Effector memory CD8-positive, alpha-beta T cell (primary cell): ENCODE data around the gene NBPF3.

Experiments used
- ATAC-seq: fragments of 150-1000 bp; cut with Tn5 transposase; replicated peaks from 2 replicates; pipeline ENCODE4 v1.10.0; 2021; ENCODE audit warnings: mild to moderate bottlenecking, moderate library complexity
- DNase-seq, 3 experiments: peaks; one replicate each; pipeline ENCODE4 v3.0.0; 2021
- H3K27ac Mint-ChIP-seq, 2 donors: one replicate each; pipeline ENCODE4 v1.8.0; 2022; ENCODE audit warnings: mild to moderate bottlenecking in 2 of 2, mixed read lengths in 2 of 2, moderate library complexity in 2 of 2
- H3K27me3 Mint-ChIP-seq, 2 donors: one replicate each; pipeline ENCODE4 v1.8.0; 2022; ENCODE audit warnings: mixed read lengths in 2 of 2
- H3K36me3 Mint-ChIP-seq: one replicate; pipeline ENCODE4 v1.8.0; 2022; ENCODE audit warnings: mild to moderate bottlenecking, moderate library complexity, mixed read lengths; ENCODE audit not compliant: insufficient read depth
- H3K4me1 Mint-ChIP-seq, 2 donors: one replicate each; pipeline ENCODE4 v1.8.0; 2022; ENCODE audit warnings: low read depth in 2 of 2, mixed read lengths in 2 of 2
- H3K4me3 Mint-ChIP-seq, 2 donors: one replicate each; pipeline ENCODE4 v1.8.0; 2022; ENCODE audit warnings: mild to moderate bottlenecking in 2 of 2, mixed read lengths in 2 of 2, moderate library complexity in 2 of 2
- H3K9me3 Mint-ChIP-seq, 2 donors: one replicate each; pipeline ENCODE4 v1.8.0; 2022; ENCODE audit warnings: mixed read lengths in 2 of 2

The NBPF3 gene

DNA sequence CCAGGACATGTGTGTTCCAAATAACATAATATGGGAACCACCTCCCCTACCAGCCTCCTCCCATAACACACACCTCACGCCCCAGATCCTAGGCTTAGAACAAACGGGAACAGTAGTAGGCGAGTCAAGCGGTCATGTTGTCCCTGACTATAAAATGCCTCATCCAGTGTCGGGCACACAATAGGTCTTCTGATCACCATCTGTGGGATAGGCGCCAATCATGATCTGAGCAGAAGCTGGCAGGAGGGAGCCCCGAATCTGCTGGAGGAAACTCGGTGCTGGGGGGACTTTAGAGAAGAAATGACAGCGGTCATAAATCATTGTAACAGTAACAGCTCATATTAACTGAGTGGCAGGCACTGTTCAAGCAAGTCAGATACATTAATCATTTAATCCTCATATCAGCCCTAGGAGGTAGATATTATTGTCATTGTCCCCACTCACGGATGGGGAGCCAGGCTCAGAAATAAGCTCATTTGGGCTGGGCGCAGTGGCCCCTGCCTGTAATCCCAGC is 82.6 kb downstream of the NBPF3 start:
- no peak for DNase-seq
- Mint-ChIP-seq H3K27ac (no peak overlapping the region), H3K4me3 (no peak overlapping the region), H3K9me3 (no peaks in the 10 kb centered on the region), H3K4me1 (peaks cover 0 to 4% of the 10 kb centered on the region in 2 donors), H3K36me3 (no peaks in the 10 kb centered on the region), H3K27me3 (no peaks in the 10 kb centered on the region)
- no peak for ATAC-seq

DNA sequence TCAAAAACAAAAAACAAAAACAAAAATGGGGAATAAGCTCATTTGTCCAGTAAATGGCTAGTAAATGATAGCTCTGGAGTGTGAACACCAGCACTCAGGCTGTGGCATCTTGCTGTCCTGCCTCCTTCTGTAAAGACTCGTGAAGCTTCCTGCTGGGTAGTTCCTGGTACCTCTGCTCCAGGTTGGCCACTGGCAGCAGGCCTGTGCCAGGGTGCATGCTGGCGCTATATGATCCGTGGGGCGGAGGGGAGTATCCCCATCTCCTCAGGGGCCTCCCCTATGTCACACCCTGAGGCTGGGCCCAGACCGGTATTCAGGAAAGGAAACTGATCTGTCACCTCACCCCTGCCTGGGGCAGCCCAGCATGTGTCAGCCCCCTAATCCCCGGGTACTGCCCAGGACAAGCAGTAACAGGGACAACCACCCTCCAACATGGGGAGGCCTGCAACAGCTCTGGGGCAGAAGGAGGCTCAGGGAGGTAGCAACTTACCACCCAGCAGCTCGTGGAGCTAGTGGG is 83.4 kb downstream of the NBPF3 start:
- Mint-ChIP-seq H3K36me3 (no peaks in the 10 kb centered on the region), H3K27me3 (no peaks in the 10 kb centered on the region), H3K9me3 (no peaks in the 10 kb centered on the region), H3K4me1 (peaks cover 0 to 4% of the 10 kb centered on the region in 2 donors), H3K4me3 (no peak overlapping the region), H3K27ac (peak overlapping the region in 1 of 2 donors; percentile 55)
- DNase-seq (no peak), ATAC-seq (no peak)

DNA sequence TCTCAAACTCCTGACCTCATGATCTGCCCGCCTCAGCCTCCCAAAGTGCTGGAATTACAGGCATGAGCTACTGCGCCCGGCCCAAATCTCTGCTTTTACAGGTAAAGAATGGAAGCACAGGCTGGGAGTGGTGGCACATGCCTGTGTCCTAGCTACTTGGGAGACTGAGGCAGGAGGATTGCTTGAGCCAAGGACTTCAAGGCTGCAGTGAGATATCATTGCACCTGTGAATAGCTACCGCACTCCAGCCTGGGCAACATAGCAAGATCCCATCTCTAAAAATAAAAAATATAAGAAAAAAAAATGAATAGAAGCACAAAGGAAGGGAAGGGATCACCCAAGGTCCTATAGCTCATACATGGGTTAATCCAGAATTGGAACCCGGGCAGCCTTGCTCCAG is 84.3 kb downstream of the NBPF3 start:
- H3K27ac Mint-ChIP-seq: no peak overlapping the region
- H3K27me3 Mint-ChIP-seq: no peaks in the 10 kb centered on the region
- H3K4me3 Mint-ChIP-seq: no peak overlapping the region
- peaks cover 0 to 4% of the 10 kb centered on the region in 2 donors for H3K4me1 Mint-ChIP-seq
- DNase-seq (no peak), ATAC-seq (no peak)
- no peaks in the 10 kb centered on the region for H3K9me3 Mint-ChIP-seq
- H3K36me3 Mint-ChIP-seq: no peaks in the 10 kb centered on the region

DNA sequence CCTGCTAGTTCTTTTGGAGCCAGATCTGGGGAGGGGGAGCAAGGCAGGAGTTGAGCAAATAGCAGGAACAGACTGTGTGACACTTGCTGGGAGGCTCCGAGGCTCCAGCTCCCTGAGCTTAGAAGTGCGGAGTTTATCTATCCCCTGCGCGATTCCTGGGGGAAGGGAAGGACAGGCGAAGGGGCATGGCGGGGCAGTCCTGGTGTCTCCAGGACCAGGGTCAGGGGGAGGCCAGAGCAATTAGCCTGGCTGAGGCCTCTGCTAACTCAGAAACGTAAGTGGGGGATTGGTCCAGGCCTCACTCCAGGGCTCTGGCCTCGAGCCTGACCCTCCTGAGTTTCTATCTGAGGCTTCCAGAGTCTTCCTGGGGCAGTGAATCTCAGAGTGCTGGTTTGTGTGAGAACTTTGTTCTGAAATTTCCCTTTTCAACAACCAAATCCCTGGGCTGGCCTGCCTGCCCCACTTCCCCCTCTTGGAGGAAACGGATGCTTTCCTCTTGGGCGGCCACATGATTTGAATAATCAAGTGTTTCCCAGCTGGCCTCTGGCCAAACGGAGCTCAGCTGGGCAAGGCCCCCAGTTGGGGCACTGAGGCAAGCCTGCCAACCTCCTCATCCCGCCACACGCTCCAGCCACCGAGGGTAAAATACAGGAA is 84.9 kb downstream of the NBPF3 start:
- H3K36me3 Mint-ChIP-seq: no peaks in the 10 kb centered on the region
- H3K27me3 Mint-ChIP-seq: peaks cover 0 to 3% of the 10 kb centered on the region in 2 donors
- no peak overlapping the region for H3K27ac Mint-ChIP-seq
- H3K4me1 Mint-ChIP-seq: peaks cover 0 to 4% of the 10 kb centered on the region in 2 donors
- DNase-seq (no peak), ATAC-seq (no peak)
- no peak overlapping the region for H3K4me3 Mint-ChIP-seq
- H3K9me3 Mint-ChIP-seq: no peaks in the 10 kb centered on the region

DNA sequence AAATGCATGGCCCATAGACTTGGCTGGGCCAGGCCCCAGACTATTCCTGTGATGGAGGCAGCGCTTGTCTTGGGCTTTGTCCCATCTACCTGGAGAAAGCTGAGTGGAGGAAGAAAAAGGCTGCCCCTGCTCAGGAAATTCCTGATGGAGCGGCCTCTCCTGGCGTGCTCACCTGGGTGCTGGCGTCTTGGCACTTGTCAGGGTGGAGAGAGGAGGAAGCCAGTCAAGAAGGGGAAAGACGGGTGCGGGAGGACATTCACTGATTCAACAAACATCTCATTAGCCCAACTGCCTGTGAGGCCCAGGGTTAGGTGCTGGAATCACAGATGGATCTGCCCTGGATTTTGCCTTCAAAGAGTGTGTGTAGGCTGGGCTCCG is 85.4 kb downstream of the NBPF3 start:
- Mint-ChIP-seq H3K27ac (no peak overlapping the region), H3K27me3 (peaks cover 3 to 8% of the 10 kb centered on the region in 2 donors), H3K36me3 (no peaks in the 10 kb centered on the region), H3K9me3 (no peaks in the 10 kb centered on the region), H3K4me3 (no peak overlapping the region), H3K4me1 (peaks cover 0 to 4% of the 10 kb centered on the region in 2 donors)
- DNase-seq (no peak), ATAC-seq (no peak)

DNA sequence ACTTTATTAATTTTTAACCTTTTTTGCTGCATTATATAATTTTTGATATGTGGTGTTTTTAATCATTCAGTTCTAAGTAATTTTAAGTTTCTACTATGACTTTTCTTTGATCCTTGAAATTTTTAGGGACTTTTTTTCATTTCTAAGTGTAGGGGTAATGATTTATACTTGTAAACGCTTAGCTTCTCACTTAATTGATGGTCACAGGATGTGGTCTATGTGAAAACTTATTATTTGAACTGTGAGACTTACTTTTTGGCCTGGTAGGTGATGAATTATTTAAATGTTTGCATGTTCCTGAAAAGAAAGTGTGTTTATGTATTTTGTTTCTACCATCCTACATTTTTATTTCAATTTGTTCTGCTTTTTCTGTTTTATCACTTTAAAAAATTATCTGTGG is 86.5 kb downstream of the NBPF3 start:
- ATAC-seq (no peak), DNase-seq (no peak)
- H3K27ac Mint-ChIP-seq: no peak overlapping the region
- H3K27me3 Mint-ChIP-seq: peaks cover 9 to 19% of the 10 kb centered on the region in 2 donors
- H3K4me1 Mint-ChIP-seq: peaks cover 0 to 4% of the 10 kb centered on the region in 2 donors
- H3K9me3 Mint-ChIP-seq: no peaks in the 10 kb centered on the region
- H3K4me3 Mint-ChIP-seq: no peak overlapping the region
- no peaks in the 10 kb centered on the region for H3K36me3 Mint-ChIP-seq

DNA sequence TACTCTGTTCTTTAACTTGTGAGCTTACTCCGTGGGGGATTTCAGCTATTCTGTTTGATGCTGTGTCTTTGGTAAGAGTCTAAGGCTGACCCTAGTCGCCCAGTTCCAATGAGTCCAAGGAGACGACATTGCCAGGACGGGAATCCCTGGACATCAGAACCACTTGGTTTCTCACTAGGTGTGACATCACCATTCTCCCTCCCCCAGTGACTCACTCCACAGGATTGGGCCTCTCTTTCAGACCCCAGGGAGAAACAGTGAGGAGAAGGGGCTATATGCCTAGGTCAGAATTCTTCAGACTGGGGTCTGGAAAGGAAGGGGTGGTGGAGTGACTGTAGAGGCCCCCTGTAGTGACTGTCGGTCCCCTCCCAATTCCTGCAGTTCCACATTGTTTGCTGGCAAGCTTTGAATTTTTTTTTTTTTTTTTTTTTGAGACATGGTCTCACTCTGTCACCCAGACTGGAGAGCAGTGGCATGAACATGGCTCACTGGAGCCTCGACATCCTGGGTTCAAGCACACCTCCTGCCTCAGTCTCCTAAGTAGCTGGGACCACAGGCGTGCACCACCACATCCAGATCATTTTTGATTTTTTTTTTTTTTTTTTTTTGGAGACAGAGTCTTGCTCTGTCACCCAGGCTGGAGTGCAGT is 90.6 kb downstream of the NBPF3 start:
- Mint-ChIP-seq H3K36me3 (no peaks in the 10 kb centered on the region), H3K4me1 (peaks cover 0 to 4% of the 10 kb centered on the region in 2 donors), H3K27ac (no peak overlapping the region), H3K27me3 (peaks cover 16 to 53% of the 10 kb centered on the region in 2 donors), H3K4me3 (no peak overlapping the region), H3K9me3 (no peaks in the 10 kb centered on the region)
- DNase-seq (no peak), ATAC-seq (no peak)

DNA sequence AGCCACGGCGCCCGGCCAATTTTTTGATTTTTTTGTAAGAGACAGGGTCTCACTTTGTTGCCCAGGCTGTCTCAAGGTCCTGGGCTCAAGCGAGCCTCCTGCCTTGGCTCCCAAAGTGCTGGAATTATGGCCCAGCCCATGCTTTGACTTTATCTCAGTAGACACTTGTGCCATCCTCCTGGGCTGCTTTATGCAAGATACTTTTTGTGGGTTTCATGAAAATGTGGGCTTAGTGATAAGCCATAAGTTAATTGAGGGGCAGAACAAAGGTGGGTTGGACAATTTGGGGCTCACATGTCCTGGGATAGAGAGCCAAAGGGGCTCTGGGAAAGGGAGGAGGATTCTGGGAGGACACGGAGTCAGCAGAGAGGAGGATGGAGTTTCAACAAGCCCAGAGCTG is 91.3 kb downstream of the NBPF3 start:
- no peaks in the 10 kb centered on the region for H3K9me3 Mint-ChIP-seq
- peaks cover 16 to 53% of the 10 kb centered on the region in 2 donors for H3K27me3 Mint-ChIP-seq
- H3K36me3 Mint-ChIP-seq: no peaks in the 10 kb centered on the region
- peaks cover 0 to 4% of the 10 kb centered on the region in 2 donors for H3K4me1 Mint-ChIP-seq
- H3K27ac Mint-ChIP-seq: no peak overlapping the region
- H3K4me3 Mint-ChIP-seq: no peak overlapping the region
- no peak for DNase-seq
- ATAC-seq: no peak

DNA sequence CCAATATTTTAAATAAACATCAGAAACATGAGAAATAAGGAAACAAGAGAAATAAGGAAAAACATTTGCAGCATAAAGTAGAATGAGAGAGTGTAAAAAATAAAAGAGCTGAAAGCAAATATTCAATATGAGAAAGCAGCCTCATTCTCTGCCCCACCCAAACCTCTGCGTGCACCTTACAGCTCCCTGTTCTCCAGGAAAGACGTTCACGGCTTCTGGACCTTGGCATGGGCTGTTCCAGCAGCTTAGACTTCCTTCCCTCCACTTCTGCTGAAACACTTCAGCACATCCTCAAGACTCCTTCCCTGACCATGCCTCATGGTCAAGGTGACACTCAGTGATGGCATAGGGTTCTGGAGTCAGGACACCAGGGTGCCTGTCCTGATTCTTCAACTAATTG is 92.6 kb downstream of the NBPF3 start:
- Mint-ChIP-seq H3K36me3 (no peaks in the 10 kb centered on the region), H3K4me3 (no peak overlapping the region), H3K4me1 (no peaks in the 10 kb centered on the region), H3K27me3 (peaks cover 16 to 58% of the 10 kb centered on the region in 2 donors), H3K27ac (no peak overlapping the region), H3K9me3 (no peaks in the 10 kb centered on the region)
- ATAC-seq: no peak
- DNase-seq: no peak

DNA sequence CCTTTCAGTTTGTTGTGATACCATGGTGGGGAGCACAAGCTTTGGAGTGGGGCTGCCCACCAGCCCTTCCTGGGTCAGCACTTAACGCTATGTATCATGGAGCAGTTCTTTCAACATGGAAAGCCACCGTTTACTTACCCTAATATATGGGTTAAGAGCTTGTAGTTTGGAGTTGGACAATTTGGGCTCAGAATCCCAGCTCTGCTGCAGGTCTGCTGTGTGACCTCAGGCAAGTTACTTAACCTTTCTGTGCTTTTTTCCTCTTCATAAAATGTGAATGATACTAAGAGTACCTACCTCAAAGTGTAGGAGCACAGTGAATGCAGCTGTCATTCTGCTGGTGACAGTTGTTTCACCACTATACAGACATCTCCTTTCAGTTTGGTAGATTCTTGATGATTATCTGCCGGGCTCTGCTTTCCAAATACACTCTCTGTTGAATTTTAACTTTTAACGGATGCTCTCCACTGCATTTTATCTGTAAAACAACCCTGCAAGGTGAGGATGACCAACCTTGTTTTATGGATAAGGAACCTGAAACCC is 93.1 kb downstream of the NBPF3 start:
- Mint-ChIP-seq H3K27me3 (peaks cover 20 to 64% of the 10 kb centered on the region in 2 donors), H3K4me1 (no peaks in the 10 kb centered on the region), H3K4me3 (no peak overlapping the region), H3K36me3 (no peaks in the 10 kb centered on the region), H3K9me3 (no peaks in the 10 kb centered on the region), H3K27ac (peak overlapping the region in 1 of 2 donors; percentile 21)
- ATAC-seq (no peak), DNase-seq (no peak)

DNA sequence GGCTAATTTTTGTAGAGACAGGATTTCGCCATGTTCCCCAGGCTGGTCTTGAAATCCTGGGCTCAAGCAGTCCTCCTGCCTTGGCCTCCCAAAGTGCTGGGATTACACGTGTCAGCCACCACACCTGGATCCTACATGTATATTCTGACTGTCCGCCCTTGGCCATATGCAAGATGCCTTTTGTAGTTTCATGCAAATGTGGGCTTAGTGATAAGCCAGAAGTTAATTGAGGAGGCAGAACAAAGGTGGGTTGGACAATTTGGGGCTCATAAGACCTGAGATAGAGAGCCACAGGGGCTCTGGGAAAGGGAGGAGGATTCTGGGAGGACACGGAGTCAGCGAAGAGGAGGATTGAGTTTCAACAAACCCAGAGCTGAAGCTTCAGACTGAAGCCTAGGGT is 94.2 kb downstream of the NBPF3 start:
- Mint-ChIP-seq H3K27ac (no peak overlapping the region), H3K27me3 (peaks cover 30 to 75% of the 10 kb centered on the region in 2 donors), H3K4me1 (no peaks in the 10 kb centered on the region)

More for the DNA sequence above, 94.2 kb downstream of the NBPF3 start:
- no peaks in the 10 kb centered on the region for H3K9me3 Mint-ChIP-seq
- no peak for ATAC-seq
- H3K36me3 Mint-ChIP-seq: no peaks in the 10 kb centered on the region
- H3K4me3 Mint-ChIP-seq: no peak overlapping the region
- DNase-seq: no peak
